CD4-positive, alpha-beta T cell (primary cell): Measurements from ENCODE around the gene CADM2. TPM values are rescaled to one million over a fixed set of nuclear protein-coding genes. Genes with fewer than 3 reads are reported as not detected.
"Not testable (repeated sequence)": the region's sequence is repeated elsewhere in the genome, so short reads cannot be mapped to it uniquely, and the experiment has no call there.

Source experiments
- ATAC-seq: fragments of 200-7000 bp; cut with Tn5 transposase; one replicate; pipeline ENCODE4 v1.10.0; 2022; ENCODE audit warnings: mild to moderate bottlenecking; ENCODE audit not compliant: poor library complexity
- CTCF ChIA-PET: fragments of 350-600 bp; sonication (Branson Sonifier 250); formaldehyde crosslinking; loops from one replicate; lab custom pipeline; 2021; ENCODE audit warnings: antibody characterized with exemption, inconsistent platforms; lab: Charles Lee
- POLR2A ChIA-PET: fragments of 350-600 bp; sonication (Branson Sonifier 250); formaldehyde crosslinking; loops from one replicate; lab custom pipeline; 2021; ENCODE audit warnings: antibody characterized with exemption, inconsistent platforms; lab: Charles Lee
- DNase-seq, 14 experiments: peaks; one replicate each; pipeline ENCODE4 v3.0.0-alpha.2; 2013 to 2020; ENCODE audit warnings: mixed read lengths in 2 of 14
- H3K27ac ChIP-seq, 2 donors: one replicate each; pipeline versions ENCODE4 v1.5.1 to v1.7.0; 2013; ENCODE audit warnings: low read length in 2 of 2, low read depth in 1 of 2, mild to moderate bottlenecking in 1 of 2
- H3K27me3 ChIP-seq, 2 experiments: 1 replicate in 1 of 2; 2 replicates in 1 of 2; pipeline versions ENCODE4 v1.6.1 to v1.7.0; 2013; ENCODE audit warnings: low read length in 2 of 2, control low read depth in 1 of 2, mild to moderate bottlenecking in 1 of 2, moderate library complexity in 1 of 2; ENCODE audit not compliant: insufficient read depth in 2 of 2, control insufficient read depth in 1 of 2
- H3K36me3 ChIP-seq: one replicate; pipeline ENCODE4 v1.6.1; 2013; ENCODE audit warnings: low read length, control low read depth; ENCODE audit not compliant: insufficient read depth
- H3K4me1 ChIP-seq: one replicate; pipeline ENCODE4 v1.6.1; 2013; ENCODE audit warnings: low read length, control low read depth; ENCODE audit not compliant: insufficient read depth
- H3K4me3 ChIP-seq: one replicate; pipeline ENCODE4 v1.5.1; 2013; ENCODE audit warnings: mild to moderate bottlenecking, low read length, moderate library complexity
- H3K9me3 ChIP-seq, 2 experiments: 1 replicate in 1 of 2; 2 replicates in 1 of 2; pipeline versions ENCODE4 v1.6.1 to v1.7.0; 2013; ENCODE audit warnings: low read length in 2 of 2, mild to moderate bottlenecking in 2 of 2, control low read depth in 1 of 2, moderate library complexity in 1 of 2; ENCODE audit not compliant: control insufficient read depth in 1 of 2, insufficient read depth in 1 of 2
- H3K27ac Mint-ChIP-seq: one replicate; pipeline ENCODE4 v1.8.0; 2020; ENCODE audit warnings: mixed read lengths
- H3K27me3 Mint-ChIP-seq: one replicate; pipeline ENCODE4 v1.8.0; 2021; ENCODE audit warnings: mixed read lengths
- H3K36me3 Mint-ChIP-seq: one replicate; pipeline ENCODE4 v1.8.0; 2021; ENCODE audit warnings: low read depth, mixed read lengths
- H3K4me1 Mint-ChIP-seq: one replicate; pipeline ENCODE4 v1.8.0; 2021; ENCODE audit warnings: low read depth, mixed read lengths
- H3K4me3 Mint-ChIP-seq: one replicate; pipeline ENCODE4 v1.8.0; 2020; ENCODE audit warnings: mild to moderate bottlenecking, mixed read lengths
- H3K9me3 Mint-ChIP-seq: one replicate; pipeline ENCODE4 v1.8.0; 2020; ENCODE audit warnings: mixed read lengths
- intact Hi-C, 2 experiments: fragments of 100-400 bp; cut with DNase I in 1 of 2; cut with micrococcal nuclease in 1 of 2; formaldehyde crosslinking; loops; one replicate each; pipeline versions ENCODE4 v1.15.1 to v1.9.0; 2023 to 2025; cut with DNase I, micrococcal nuclease
- total RNA-seq, 174 experiments: library from RNA in 2 of 174; stranded (reverse) in 2 of 174; gene quantifications; one replicate each; pipeline ENCODE4 v1.2.3 and lab custom pipeline; 2021 to 2026
- TF ChIP-seq, protein P1 (sequence below): fragments of 200-600 bp; IDR thresholded peaks from one replicate; pipeline ENCODE4 v1.8.0; 2022; ENCODE audit warnings: antibody characterized with exemption, mild to moderate bottlenecking

CADM2 gene
- total RNA-seq, 2 experiments from 2014 or later: 0.03 to 0.11 TPM

DNA sequence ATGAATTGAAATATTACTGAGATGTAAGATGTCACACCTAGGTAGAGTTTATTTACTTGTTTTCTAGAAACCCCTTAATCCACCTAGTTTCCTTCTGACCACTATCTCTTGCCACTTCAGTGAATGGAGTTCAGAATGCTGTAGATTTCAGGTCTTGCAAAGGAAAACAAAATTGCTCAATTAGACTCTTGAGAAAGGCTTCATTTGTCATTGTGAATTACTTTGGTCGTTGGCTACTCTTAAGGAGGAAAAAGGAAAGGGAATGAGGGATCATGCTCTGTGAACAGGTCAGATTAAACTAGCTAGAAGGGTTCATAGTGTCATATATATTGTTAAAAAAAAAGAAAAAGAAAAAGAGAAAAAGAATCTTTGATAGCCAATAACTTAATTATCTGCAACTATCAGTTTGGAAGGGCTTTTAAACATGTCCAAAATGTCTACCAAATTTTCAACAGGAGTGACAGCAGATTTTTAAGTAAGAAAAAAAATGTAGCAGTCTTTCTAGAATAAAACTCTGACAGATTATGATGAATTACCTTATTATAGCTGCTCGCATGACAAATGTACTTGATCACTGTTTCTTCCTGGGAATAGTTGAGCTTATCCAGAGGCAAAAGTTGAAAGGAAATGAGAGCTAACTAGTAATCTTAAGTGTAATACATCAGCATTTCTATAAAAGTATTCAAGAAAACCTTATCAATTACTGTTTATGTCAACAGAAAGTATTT lies 543.5 kb downstream of the CADM2 start:
- Histone ChIP-seq H3K4me3 (no peak overlapping the region), H3K36me3 (no peaks in the 10 kb centered on the region), H3K4me1 (no peaks in the 10 kb centered on the region), H3K27me3 (no peaks in the 10 kb centered on the region), H3K27ac (no peak overlapping the region), H3K9me3 (peaks cover 0 to 7% of the 10 kb centered on the region in 2 experiments)
- POLR2A ChIA-PET: interaction anchor here (0.7 kb wide), 1 partner anchor 46 kb away, joined by 3 read pairs; no protein-coding TSS in a partner anchor
- CTCF ChIA-PET: no interaction called here
- Mint-ChIP-seq H3K27ac (no peak overlapping the region), H3K4me3 (no peak overlapping the region), H3K36me3 (no peaks in the 10 kb centered on the region), H3K9me3 (peaks cover 6% of the 10 kb centered on the region), H3K4me1 (no peaks in the 10 kb centered on the region), H3K27me3 (no peaks in the 10 kb centered on the region)
- DNase-seq (no peak), ATAC-seq (no peak)
- intact Hi-C loops: no loop called here
- TF ChIP-seq, protein P1, sequence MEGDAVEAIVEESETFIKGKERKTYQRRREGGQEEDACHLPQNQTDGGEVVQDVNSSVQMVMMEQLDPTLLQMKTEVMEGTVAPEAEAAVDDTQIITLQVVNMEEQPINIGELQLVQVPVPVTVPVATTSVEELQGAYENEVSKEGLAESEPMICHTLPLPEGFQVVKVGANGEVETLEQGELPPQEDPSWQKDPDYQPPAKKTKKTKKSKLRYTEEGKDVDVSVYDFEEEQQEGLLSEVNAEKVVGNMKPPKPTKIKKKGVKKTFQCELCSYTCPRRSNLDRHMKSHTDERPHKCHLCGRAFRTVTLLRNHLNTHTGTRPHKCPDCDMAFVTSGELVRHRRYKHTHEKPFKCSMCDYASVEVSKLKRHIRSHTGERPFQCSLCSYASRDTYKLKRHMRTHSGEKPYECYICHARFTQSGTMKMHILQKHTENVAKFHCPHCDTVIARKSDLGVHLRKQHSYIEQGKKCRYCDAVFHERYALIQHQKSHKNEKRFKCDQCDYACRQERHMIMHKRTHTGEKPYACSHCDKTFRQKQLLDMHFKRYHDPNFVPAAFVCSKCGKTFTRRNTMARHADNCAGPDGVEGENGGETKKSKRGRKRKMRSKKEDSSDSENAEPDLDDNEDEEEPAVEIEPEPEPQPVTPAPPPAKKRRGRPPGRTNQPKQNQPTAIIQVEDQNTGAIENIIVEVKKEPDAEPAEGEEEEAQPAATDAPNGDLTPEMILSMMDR: no peak

DNA sequence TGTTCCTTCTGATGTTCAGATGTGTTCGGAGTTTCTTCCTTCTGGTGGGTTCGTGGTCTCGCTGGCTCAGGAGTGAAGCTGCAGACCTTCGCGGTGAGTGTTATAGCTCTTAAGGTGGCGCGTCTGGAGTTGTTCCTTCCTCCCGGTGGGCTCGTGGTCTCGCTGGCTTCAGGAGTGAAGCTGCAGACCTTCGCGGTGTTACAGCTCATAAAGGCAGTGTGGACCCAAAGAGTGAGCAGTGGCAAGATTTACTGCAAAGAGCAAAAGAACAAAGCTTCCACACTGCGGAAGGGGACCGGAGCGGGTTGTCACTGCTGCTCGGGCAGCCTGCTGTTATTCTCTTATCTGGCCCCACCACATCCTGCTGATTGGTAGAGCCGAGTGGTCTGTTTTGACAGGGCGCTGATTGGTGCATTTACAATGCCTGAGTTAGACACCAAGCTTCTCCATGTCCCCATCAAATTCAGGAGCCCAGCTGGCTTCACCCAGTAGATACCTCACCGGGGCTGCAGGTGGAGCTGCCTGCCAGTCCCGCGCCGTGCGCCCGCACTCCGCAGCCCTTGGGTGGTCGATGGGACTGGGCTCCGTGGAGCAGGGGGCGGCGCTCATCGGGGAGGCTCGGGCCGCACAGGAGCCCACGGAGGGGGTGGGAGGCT lies 545.5 kb downstream of the CADM2 start:
- H3K27ac Mint-ChIP-seq: not testable (repeated sequence)

DNA sequence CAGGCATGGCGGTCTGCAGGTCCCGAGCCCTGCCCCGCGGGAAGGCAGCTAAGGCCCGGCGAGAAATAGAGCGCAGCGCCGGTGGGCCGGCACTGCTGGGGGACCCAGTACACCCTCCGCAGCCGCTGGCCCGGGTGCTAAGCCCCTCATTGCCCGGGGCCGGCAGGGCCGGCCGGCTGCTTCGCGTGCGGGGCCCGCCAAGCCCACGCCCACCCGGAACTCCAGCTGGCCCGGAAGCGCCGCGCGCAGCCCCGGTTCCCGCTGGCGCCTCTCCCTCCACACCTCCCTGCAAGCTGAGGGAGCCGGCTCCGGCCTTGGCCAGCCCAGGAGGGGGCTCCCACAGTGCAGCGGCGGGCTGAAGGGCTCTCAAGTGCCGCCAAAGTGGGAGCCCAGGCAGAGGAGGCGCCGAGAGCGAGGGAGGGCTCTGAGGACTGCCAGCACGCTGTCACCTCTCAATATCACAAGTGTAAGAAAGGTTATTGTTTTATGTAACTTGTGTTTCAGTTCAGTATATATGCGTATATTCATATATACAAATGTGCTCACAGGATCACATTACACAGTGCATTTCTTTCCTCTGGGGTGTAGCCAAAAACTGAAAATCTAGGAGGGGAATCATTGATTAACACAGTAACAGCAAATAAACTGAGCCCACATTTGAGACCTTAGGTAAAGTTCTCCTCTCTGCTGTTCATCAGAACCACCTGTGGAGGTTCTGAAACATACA lies 546.2 kb downstream of the CADM2 start:
- H3K4me3 Mint-ChIP-seq: peak overlapping the region; percentile 3
- ATAC-seq, POLR2A ChIA-PET: not testable (repeated sequence)

More for the DNA sequence above, 545.5 kb downstream of the CADM2 start:
- H3K36me3 Mint-ChIP-seq, H3K27ac ChIP-seq, intact Hi-C loops, POLR2A ChIA-PET, H3K9me3 Mint-ChIP-seq, H3K36me3 ChIP-seq, H3K4me3 ChIP-seq, H3K9me3 ChIP-seq, H3K4me1 Mint-ChIP-seq, CTCF ChIA-PET, ATAC-seq, H3K27me3 Mint-ChIP-seq, H3K4me1 ChIP-seq, H3K27me3 ChIP-seq: not testable (repeated sequence)
- DNase-seq: peak in 3 of 14 experiments; percentile 3 to 8 (median 7)
- peak overlapping the region; percentile 74 for H3K4me3 Mint-ChIP-seq

DNA sequence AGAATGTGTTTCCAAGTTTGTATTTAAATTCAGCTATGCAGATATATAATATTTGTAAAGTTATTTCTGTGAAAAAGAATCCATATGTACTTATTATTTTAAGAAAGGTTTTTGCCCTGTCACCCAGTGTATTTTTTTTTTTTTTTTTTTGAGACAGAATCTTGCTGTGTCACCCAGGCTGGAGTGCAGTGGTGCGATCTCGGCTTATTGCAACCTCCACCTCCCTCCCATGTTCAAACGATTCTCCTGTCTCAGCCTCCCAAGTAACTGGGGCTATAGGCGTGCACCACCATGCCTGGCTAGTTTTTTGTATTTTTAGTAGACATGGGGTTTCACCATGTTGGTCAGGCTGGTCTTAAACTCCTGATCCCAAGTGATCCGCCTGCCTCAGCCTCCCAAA lies 548.3 kb downstream of the CADM2 start:
- H3K4me3 Mint-ChIP-seq, H3K4me1 ChIP-seq, H3K9me3 Mint-ChIP-seq, POLR2A ChIA-PET, CTCF ChIA-PET, H3K27ac Mint-ChIP-seq, H3K4me3 ChIP-seq, H3K27me3 Mint-ChIP-seq, H3K27me3 ChIP-seq, H3K36me3 ChIP-seq, H3K27ac ChIP-seq, intact Hi-C loops, DNase-seq, H3K36me3 Mint-ChIP-seq, H3K4me1 Mint-ChIP-seq, ATAC-seq, H3K9me3 ChIP-seq: not testable (repeated sequence)

More for the DNA sequence above, 546.2 kb downstream of the CADM2 start:
- H3K4me1 ChIP-seq, H3K9me3 Mint-ChIP-seq, H3K4me3 ChIP-seq, DNase-seq, H3K27ac ChIP-seq, CTCF ChIA-PET, H3K36me3 ChIP-seq, H3K4me1 Mint-ChIP-seq, H3K27ac Mint-ChIP-seq, H3K36me3 Mint-ChIP-seq, H3K27me3 Mint-ChIP-seq, intact Hi-C loops, H3K27me3 ChIP-seq, H3K9me3 ChIP-seq: not testable (repeated sequence)
